Measurements from ENCODE around the gene FCRL6. TPM values are rescaled to one million over a fixed set of nuclear protein-coding genes. Genes with fewer than 3 reads are reported as not detected.

The FCRL6 gene
- total RNA-seq = not detected

- DNase-seq = no peak
Measured at GRCh38 chr1:159802111-159802510, at the start of gene FCRL6. FCRL6 (plus strand) TSS chr1:159802360; CDS start chr1:159802425, 65 bp downstream.

- no peak for DNase-seq
Measured at GRCh38 chr1:159753386-159753785, 48.8 kb upstream of the FCRL6 start.

GRCh38 chr1:159755451-159756007 is 46.6 kb upstream of the FCRL6 start:
- no peak for DNase-seq

GRCh38 chr1:159756397-159756796 is 45.8 kb upstream of the FCRL6 start:
- DNase-seq = no peak

GRCh38 chr1:159763686-159764085 is 38.5 kb upstream of the FCRL6 start:
- no peak for DNase-seq

GRCh38 chr1:159765806-159766205 is 36.4 kb upstream of the FCRL6 start:
- DNase-seq = no peak

GRCh38 chr1:159771127-159771895 is 30.8 kb upstream of the FCRL6 start:
- DNase-seq = no peak

GRCh38 chr1:159774465-159774864 is 27.7 kb upstream of the FCRL6 start:
- no peak for DNase-seq

GRCh38 chr1:159775716-159776115 is 26.4 kb upstream of the FCRL6 start:
- DNase-seq = no peak

- no peak for DNase-seq
Measured at GRCh38 chr1:159778266-159778665, 23.9 kb upstream of the FCRL6 start.

- DNase-seq = peak; percentile 16
Measured at GRCh38 chr1:159779403-159779851, 22.7 kb upstream of the FCRL6 start.

- DNase-seq = peak; percentile 98
Measured at GRCh38 chr1:159780583-159781582, 21.3 kb upstream of the FCRL6 start, which contains the start of gene DUSP23. DUSP23 (plus strand) TSS chr1:159780962; CDS start chr1:159781101, 139 bp downstream.

- no peak for DNase-seq
Measured at GRCh38 chr1:159781992-159782391, 20.2 kb upstream of the FCRL6 start.

- no peak for DNase-seq
Measured at GRCh38 chr1:159783724-159784123, 18.4 kb upstream of the FCRL6 start.

- peak; percentile 31 for DNase-seq
Measured at GRCh38 chr1:159786465-159786864, 15.7 kb upstream of the FCRL6 start.

GRCh38 chr1:159786966-159787365 is 15.2 kb upstream of the FCRL6 start:
- DNase-seq = peak; percentile 50

- DNase-seq = no peak
Measured at GRCh38 chr1:159790237-159790917, 11.8 kb upstream of the FCRL6 start.

GRCh38 chr1:159791031-159791430 is 11.1 kb upstream of the FCRL6 start:
- no peak for DNase-seq

- no peak for DNase-seq
Measured at GRCh38 chr1:159791461-159791860, 10.7 kb upstream of the FCRL6 start.

GRCh38 chr1:159795534-159795933 is 6.6 kb upstream of the FCRL6 start:
- DNase-seq = no peak

- DNase-seq = peak; percentile 88
Measured at GRCh38 chr1:159798893-159799292, 3.3 kb upstream of the FCRL6 start.

GRCh38 chr1:159799446-159799985 is 2.6 kb upstream of the FCRL6 start:
- no peak for DNase-seq

Measured in tongue (tissue), 2 donors.